Measurements from ENCODE around the gene PRDM15.

Gene PRDM15

GRCh38 chr21:41897047-41897669 lies 18.0 kb upstream of the PRDM15 start:
- no peaks in the 10 kb centered on the region for H3K9me3 ChIP-seq (replicated peaks in 1 of 11)
- H4K20me1 ChIP-seq: peaks cover 0 to 34% (median 5%) of the 10 kb centered on the region in 11 experiments; a peak in 5 of 22 replicates
- no peak for TF ChIP-seq Cebpa-rat (IDR thresholded peaks at IDR 0.05)
- H3K4me3 ChIP-seq: peak overlapping the region in 2 of 10 experiments; percentile 5 to 12; a peak in 2 of 20 replicates
- H3K9ac ChIP-seq: peak overlapping the region in 2 of 11 experiments; percentile 34 to 42; a peak in 3 of 22 replicates
- peaks cover 0 to 10% (median 0%) of the 10 kb centered on the region in 11 experiments; a peak in 3 of 22 replicates for H3K36me3 ChIP-seq
- peak overlapping the region in 10 of 11 experiments; percentile 18 to 95 (median 84); a peak in 19 of 22 replicates for H3K4me2 ChIP-seq
- H3K27ac ChIP-seq: peak overlapping the region in 1 of 11 experiments; percentile 8; a peak in 1 of 22 replicates
- peaks cover 39 to 98% (median 93%) of the 10 kb centered on the region in 10 experiments for H3K4me1 ChIP-seq
- H3K27me3 ChIP-seq: peaks cover 0 to 37% (median 0%) of the 10 kb centered on the region in 11 experiments; a peak in 7 of 22 replicates

DNA sequence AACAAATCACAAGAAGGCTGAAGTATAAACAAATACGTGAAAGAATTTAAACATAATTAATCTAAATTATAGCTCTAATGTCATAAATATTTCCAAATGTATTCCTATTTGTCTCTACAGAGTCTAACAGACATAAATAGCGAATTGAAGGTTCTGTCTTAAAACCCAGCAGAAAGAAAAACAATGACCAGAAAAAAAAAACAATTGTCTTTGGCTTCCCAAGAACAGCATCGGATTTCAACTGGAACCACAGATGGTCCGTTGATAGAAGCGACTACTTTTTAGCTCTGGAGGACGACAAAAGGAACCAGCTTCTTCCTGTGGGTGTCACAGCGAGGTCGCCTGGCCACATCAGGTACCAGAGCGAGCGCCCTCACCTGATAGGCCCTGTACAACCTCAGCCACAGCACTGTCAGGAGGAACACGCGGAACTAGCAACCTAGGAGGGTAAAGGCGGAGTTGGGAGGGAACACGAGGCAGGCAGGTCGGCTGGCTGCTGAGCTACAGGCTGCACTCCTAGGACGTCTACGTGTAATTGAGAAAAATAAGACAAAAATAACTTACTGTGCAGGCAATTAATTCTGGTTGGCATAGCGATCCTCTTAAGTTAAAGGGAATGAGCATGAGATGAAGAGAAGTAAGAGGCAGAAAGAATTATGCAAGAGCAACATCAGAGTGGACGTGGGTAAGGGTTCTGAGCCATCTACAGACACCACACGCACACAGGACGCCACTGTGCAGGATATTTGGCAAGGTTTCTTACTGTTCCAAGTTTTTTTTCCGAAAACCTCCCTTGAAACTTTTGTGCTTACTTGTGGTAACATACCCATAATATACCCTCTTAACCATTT lies 16.7 kb upstream of the PRDM15 start:
- Histone ChIP-seq H3K4me2 (peak overlapping the region; percentile 32 to 95 (median 83)), H3K9ac (peak overlapping the region in 2 of 11 experiments; percentile 9 to 15; a peak in 3 of 22 replicates), H3K36me3 (no peaks in the 10 kb centered on the region; a peak in 1 of 22 replicates), H3K27me3 (peaks cover 0 to 37% (median 0%) of the 10 kb centered on the region in 11 experiments; a peak in 7 of 22 replicates), H3K4me1 (peaks cover 36 to 100% (median 94%) of the 10 kb centered on the region in 10 experiments), H3K27ac (peak overlapping the region in 4 of 11 experiments; percentile 14 to 36 (median 25); a peak in 5 of 22 replicates), H3K9me3 (replicated peaks in 1 of 11) (no peaks in the 10 kb centered on the region), H3K4me3 (no peak overlapping the region), H4K20me1 (peaks cover 0 to 40% (median 5%) of the 10 kb centered on the region in 11 experiments; a peak in 5 of 22 replicates)
- no peak for TF ChIP-seq Cebpa-rat (IDR thresholded peaks at IDR 0.05)

- H4K20me1 ChIP-seq: peaks cover 0 to 40% (median 5%) of the 10 kb centered on the region in 11 experiments; a peak in 5 of 22 replicates
- H3K27ac ChIP-seq: peak overlapping the region in 2 of 11 experiments; percentile 31 to 36; a peak in 4 of 22 replicates
- H3K27me3 ChIP-seq: peaks cover 0 to 37% (median 0%) of the 10 kb centered on the region in 11 experiments; a peak in 7 of 22 replicates
- no peak overlapping the region; a peak in 1 of 20 replicates for H3K4me3 ChIP-seq
- no peak overlapping the region for H3K9ac ChIP-seq
- H3K4me1 ChIP-seq: peaks cover 35 to 91% (median 86%) of the 10 kb centered on the region in 10 experiments
- TF ChIP-seq Cebpa-rat (IDR thresholded peaks at IDR 0.05): no peak
- no peaks in the 10 kb centered on the region for H3K9me3 ChIP-seq (replicated peaks in 1 of 11)
- no peaks in the 10 kb centered on the region for H3K36me3 ChIP-seq
- peak overlapping the region in 10 of 11 experiments; percentile 30 to 95 (median 84); a peak in 19 of 22 replicates for H3K4me2 ChIP-seq
Observed at GRCh38 chr21:41894922-41895557, 15.9 kb upstream of the PRDM15 start.

DNA sequence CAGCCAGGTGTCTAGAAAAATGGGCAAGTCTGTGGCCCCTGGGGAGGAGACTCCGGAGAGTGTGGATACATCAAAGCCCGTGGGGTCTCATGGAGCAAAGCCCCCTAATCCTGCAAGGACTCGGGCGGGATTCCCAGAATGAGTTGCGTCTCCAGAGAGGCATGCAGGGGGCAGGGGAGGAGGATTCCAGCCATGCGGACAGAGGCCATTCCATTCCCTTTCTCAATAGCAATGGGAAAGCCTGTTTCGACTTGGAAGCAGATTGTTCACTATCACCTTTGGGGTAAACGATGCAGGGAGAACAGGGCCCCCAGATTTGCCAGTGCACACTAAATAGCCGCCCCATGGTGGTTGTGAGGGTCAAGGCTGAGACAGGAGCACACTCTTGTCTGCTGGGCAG lies 15.4 kb upstream of the PRDM15 start:
- no peaks in the 10 kb centered on the region for H3K36me3 ChIP-seq
- H3K27ac ChIP-seq: peak overlapping the region in 2 of 11 experiments; percentile 0 to 8; a peak in 3 of 22 replicates
- H3K9me3 ChIP-seq (replicated peaks in 1 of 11): no peaks in the 10 kb centered on the region
- H3K27me3 ChIP-seq: peaks cover 0 to 34% (median 0%) of the 10 kb centered on the region in 11 experiments; a peak in 7 of 22 replicates
- no peak for TF ChIP-seq Cebpa-rat (IDR thresholded peaks at IDR 0.05)
- H3K4me1 ChIP-seq: peaks cover 31 to 86% (median 80%) of the 10 kb centered on the region in 10 experiments
- H3K9ac ChIP-seq: no peak overlapping the region
- peaks cover 0 to 40% (median 5%) of the 10 kb centered on the region in 11 experiments; a peak in 5 of 22 replicates for H4K20me1 ChIP-seq
- peak overlapping the region in 9 of 11 experiments; percentile 66 to 95 (median 85); a peak in 18 of 22 replicates for H3K4me2 ChIP-seq
- no peak overlapping the region; a peak in 1 of 20 replicates for H3K4me3 ChIP-seq

- H3K4me1 ChIP-seq: peaks cover 14 to 68% (median 63%) of the 10 kb centered on the region in 10 experiments; a peak in 19 of 20 replicates
- H3K4me3 ChIP-seq: no peak overlapping the region
- peak overlapping the region in 7 of 11 experiments; percentile 3 to 95 (median 90); a peak in 12 of 22 replicates for H3K4me2 ChIP-seq
- H4K20me1 ChIP-seq: peaks cover 0 to 25% (median 0%) of the 10 kb centered on the region in 11 experiments; a peak in 4 of 22 replicates
- no peak for TF ChIP-seq Cebpa-rat (IDR thresholded peaks at IDR 0.05)
- H3K27ac ChIP-seq: peak overlapping the region in 2 of 11 experiments; percentile 4 to 63; a peak in 3 of 22 replicates
- H3K36me3 ChIP-seq: peaks cover 0 to 12% (median 7%) of the 10 kb centered on the region in 11 experiments; a peak in 6 of 22 replicates
- H3K9me3 ChIP-seq (replicated peaks in 1 of 11): no peaks in the 10 kb centered on the region
- H3K27me3 ChIP-seq: peaks cover 0 to 16% (median 0%) of the 10 kb centered on the region in 11 experiments; a peak in 6 of 22 replicates
- H3K9ac ChIP-seq: peak overlapping the region in 1 of 11 experiments; percentile 5; a peak in 1 of 22 replicates
Observed at GRCh38 chr21:41892726-41893125, 13.6 kb upstream of the PRDM15 start.

DNA sequence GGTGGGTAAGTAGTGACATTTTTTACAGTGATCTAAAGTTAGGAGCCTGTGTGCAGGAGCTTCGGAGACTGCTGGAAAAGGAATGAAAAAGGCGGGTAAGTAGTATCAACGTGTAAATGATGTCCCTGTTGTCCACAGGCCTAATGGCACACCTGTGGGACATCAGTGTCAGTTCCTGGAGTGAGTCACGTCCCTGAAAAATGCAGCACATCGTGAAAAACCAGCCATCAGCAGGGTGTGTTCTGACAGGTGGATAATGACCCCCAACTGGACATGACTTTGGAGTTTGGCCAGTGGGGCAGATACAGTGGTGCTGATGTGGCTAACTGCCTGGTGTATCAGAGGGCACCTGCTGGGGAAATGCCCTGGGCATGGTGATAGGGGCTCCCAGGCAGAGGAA lies 12.0 kb upstream of the PRDM15 start:
- Histone ChIP-seq H3K27me3 (peaks cover 0 to 2% (median 0%) of the 10 kb centered on the region in 11 experiments; a peak in 2 of 22 replicates), H3K4me3 (no peak overlapping the region), H3K4me1 (peaks cover 12 to 62% (median 53%) of the 10 kb centered on the region in 10 experiments; a peak in 19 of 20 replicates), H3K9ac (no peak overlapping the region), H3K36me3 (peaks cover 0 to 12% (median 7%) of the 10 kb centered on the region in 11 experiments; a peak in 6 of 22 replicates), H4K20me1 (peaks cover 0 to 14% (median 0%) of the 10 kb centered on the region in 11 experiments; a peak in 1 of 22 replicates), H3K27ac (no peak overlapping the region), H3K9me3 (replicated peaks in 1 of 11) (no peaks in the 10 kb centered on the region), H3K4me2 (peak overlapping the region in 5 of 11 experiments; percentile 85 to 95 (median 92); a peak in 5 of 22 replicates)
- no peak for TF ChIP-seq Cebpa-rat (IDR thresholded peaks at IDR 0.05)

DNA sequence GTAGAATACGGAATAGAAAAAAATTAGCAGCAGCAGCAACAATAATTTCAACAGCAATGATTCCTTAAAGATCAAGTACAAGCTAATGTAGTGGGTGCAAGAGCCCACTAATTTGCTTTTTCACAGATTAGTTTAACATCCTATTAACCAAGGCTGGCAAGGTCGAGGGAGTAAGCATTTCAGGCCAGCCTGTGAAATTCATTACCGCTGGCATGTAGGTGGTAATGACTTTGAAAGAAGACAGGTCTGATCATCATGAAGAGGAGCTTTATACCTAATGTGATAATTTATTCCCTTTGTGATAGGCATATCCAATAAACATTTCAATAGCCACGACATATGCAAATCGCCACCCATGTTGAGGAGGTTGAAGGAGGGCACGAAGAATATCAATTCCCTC lies 11.2 kb upstream of the PRDM15 start:
- peaks cover 7 to 62% (median 53%) of the 10 kb centered on the region in 10 experiments; a peak in 18 of 20 replicates for H3K4me1 ChIP-seq
- H3K27ac ChIP-seq: no peak overlapping the region
- H3K27me3 ChIP-seq: no peaks in the 10 kb centered on the region
- H3K9ac ChIP-seq: no peak overlapping the region
- H4K20me1 ChIP-seq: peaks cover 0 to 14% (median 0%) of the 10 kb centered on the region in 11 experiments; a peak in 1 of 22 replicates
- peaks cover 0 to 12% (median 7%) of the 10 kb centered on the region in 11 experiments; a peak in 6 of 22 replicates for H3K36me3 ChIP-seq
- H3K9me3 ChIP-seq (replicated peaks in 1 of 11): no peaks in the 10 kb centered on the region
- no peak overlapping the region for H3K4me2 ChIP-seq
- TF ChIP-seq Cebpa-rat (IDR thresholded peaks at IDR 0.05): no peak
- no peak overlapping the region for H3K4me3 ChIP-seq

Data from BLaER1 treated with 17β-estradiol and CSF1 and Interleukin-3, amounts not matched to agents 10 nM and 100 nM (cell line).